Activated naive CD8-positive, alpha-beta T cell treated with anti-CD3 and anti-CD28 coated beads, Interleukin-2, amount 50 U/mL, for 24 hours (primary cell): ENCODE measurements around the gene DMC1.
"Not testable (repeated sequence)": the region's sequence is repeated elsewhere in the genome, so short reads cannot be mapped to it uniquely, and the experiment has no call there.

Source experiments
- ATAC-seq: fragments of 150-1000 bp; cut with Tn5 transposase; one replicate; pipeline ENCODE4 v1.10.0; 2021
- DNase-seq: peaks from one replicate; pipeline ENCODE4 v3.0.0; 2021
- H3K27ac Mint-ChIP-seq: one replicate; pipeline ENCODE4 v1.8.0; 2021; ENCODE audit warnings: mild to moderate bottlenecking, mixed read lengths
- H3K27me3 Mint-ChIP-seq: one replicate; pipeline ENCODE4 v1.8.0; 2021; ENCODE audit warnings: mixed read lengths
- H3K36me3 Mint-ChIP-seq: one replicate; pipeline ENCODE4 v1.8.0; 2021; ENCODE audit warnings: low read depth, mixed read lengths
- H3K4me1 Mint-ChIP-seq: one replicate; pipeline ENCODE4 v1.8.0; 2021; ENCODE audit warnings: mixed read lengths
- H3K4me3 Mint-ChIP-seq: one replicate; pipeline ENCODE4 v1.8.0; 2021; ENCODE audit warnings: mild to moderate bottlenecking, moderate library complexity, mixed read lengths
- H3K9me3 Mint-ChIP-seq: one replicate; pipeline ENCODE4 v1.8.0; 2021; ENCODE audit warnings: mixed read lengths

DMC1 gene, protein sequence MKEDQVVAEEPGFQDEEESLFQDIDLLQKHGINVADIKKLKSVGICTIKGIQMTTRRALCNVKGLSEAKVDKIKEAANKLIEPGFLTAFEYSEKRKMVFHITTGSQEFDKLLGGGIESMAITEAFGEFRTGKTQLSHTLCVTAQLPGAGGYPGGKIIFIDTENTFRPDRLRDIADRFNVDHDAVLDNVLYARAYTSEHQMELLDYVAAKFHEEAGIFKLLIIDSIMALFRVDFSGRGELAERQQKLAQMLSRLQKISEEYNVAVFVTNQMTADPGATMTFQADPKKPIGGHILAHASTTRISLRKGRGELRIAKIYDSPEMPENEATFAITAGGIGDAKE

GRCh38 chr22:38569972-38570778, at the start of gene DMC1:
DMC1 (minus strand) TSS chr22:38570183; CDS start chr22:38568256, 1,927 bp downstream.
- no peaks in the 10 kb centered on the region for H3K27me3 Mint-ChIP-seq
- DNase-seq, result peak; percentile 99

DNA sequence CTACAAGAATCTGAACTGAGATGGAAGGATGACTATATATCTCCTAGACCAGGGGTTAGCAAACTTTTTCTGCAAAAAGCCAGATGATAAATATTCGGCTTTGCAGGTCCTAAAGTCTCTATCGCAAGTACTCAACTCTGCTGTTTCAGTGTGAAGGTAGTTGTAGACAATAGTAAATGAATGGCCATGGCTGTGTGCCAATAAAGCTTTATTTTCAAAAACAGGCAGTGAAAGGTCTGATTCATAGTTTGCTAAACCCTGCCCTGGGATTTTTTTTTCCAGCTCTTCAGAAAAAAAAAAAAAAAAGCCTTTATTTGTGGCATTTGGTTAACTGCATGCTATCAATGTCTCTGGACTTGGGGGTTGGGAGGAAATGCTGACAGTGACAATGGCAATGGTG, 48.7 kb upstream of the DMC1 start:
- Mint-ChIP-seq H3K27me3 (no peaks in the 10 kb centered on the region), H3K4me3 (no peak overlapping the region), H3K36me3 (peaks cover 2% of the 10 kb centered on the region), H3K27ac (no peak overlapping the region), H3K4me1 (no peaks in the 10 kb centered on the region), H3K9me3 (no peaks in the 10 kb centered on the region)
- no peak for DNase-seq
- no peak for ATAC-seq

More at GRCh38 chr22:38569972-38570778, at the start of gene DMC1:
- no peaks in the 10 kb centered on the region for H3K9me3 Mint-ChIP-seq
- peaks cover 21% of the 10 kb centered on the region for H3K4me1 Mint-ChIP-seq
- peak; percentile 89 for ATAC-seq
- H3K27ac Mint-ChIP-seq, result peak within 1 kb of the TSS; percentile 96
- no peaks in the 10 kb centered on the region for H3K36me3 Mint-ChIP-seq
- peak within 1 kb of the TSS; percentile 93 for H3K4me3 Mint-ChIP-seq

GRCh38 chr22:38618258-38618657, 48.3 kb upstream of the DMC1 start:
- Mint-ChIP-seq H3K4me3 (no peak overlapping the region), H3K9me3 (no peaks in the 10 kb centered on the region), H3K27me3 (no peaks in the 10 kb centered on the region), H3K27ac (no peak overlapping the region), H3K4me1 (no peaks in the 10 kb centered on the region), H3K36me3 (peaks cover 2% of the 10 kb centered on the region)
- ATAC-seq, result no peak
- no peak for DNase-seq

DNA sequence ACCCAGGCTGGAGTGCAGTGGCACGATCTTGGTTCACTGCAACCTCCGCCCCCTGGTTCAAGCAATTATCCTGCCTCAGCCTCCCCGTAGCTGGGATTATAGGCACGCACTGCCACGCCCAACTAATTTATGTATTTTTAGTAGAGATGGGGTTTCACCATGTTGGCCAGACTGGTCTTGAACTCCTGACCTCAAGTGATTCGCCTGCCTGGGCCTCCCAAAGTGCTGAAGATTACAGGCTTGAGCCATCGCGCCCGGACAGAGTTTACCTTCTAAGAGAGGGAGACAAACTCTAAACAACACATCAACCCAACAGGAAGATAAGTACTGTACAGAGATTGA, 45.1 kb upstream of the DMC1 start:
- not testable (repeated sequence) for H3K27ac Mint-ChIP-seq, H3K27me3 Mint-ChIP-seq, DNase-seq, ATAC-seq, H3K4me1 Mint-ChIP-seq, H3K9me3 Mint-ChIP-seq, H3K4me3 Mint-ChIP-seq, H3K36me3 Mint-ChIP-seq

DNA sequence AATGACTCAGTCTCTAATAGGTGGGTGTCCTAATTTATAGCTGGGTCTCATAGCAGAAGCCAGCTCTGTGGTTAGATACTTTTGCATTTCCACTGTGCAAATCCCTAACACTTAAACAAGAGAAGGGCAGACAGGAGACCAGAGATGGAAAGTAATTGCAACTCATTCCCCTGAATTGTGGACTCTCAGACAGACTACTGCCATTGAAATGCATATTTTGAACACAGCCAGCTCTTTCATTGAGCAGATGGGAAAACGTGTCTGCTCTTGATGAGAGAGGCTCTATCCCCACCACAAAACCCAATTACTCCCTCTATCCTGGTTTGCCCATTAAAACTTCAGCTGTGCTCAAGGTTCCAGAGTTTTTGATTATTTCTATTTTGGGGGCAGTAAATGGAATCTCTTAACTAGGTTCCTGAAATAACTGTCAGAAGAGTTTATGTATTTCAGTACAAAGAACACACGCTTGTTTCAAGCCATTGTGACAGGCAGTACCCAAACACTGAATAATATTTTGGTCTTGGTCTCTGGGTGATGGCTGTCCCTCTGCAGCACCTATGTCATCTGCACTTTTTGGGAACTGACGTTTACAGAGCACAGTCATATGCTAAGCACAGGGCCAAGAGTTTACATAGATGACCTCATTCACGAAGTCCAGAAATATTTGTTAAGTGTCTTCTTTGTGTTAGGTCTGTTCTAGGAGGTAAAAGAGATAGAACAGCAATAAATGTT, 44.5 kb upstream of the DMC1 start:
- Mint-ChIP-seq H3K4me1 (no peaks in the 10 kb centered on the region), H3K27ac (no peak overlapping the region), H3K27me3 (no peaks in the 10 kb centered on the region), H3K36me3 (peaks cover 2% of the 10 kb centered on the region), H3K4me3 (no peak overlapping the region), H3K9me3 (no peaks in the 10 kb centered on the region)
- ATAC-seq (no peak), DNase-seq (no peak)

- DNase-seq, result no peak
- Mint-ChIP-seq H3K27me3 (no peaks in the 10 kb centered on the region), H3K36me3 (peaks cover 2% of the 10 kb centered on the region), H3K4me3 (no peak overlapping the region), H3K9me3 (no peaks in the 10 kb centered on the region), H3K27ac (no peak overlapping the region), H3K4me1 (no peaks in the 10 kb centered on the region)
- no peak for ATAC-seq
Observed at GRCh38 chr22:38613588-38613987, 43.6 kb upstream of the DMC1 start.

GRCh38 chr22:38612217-38613006, 42.4 kb upstream of the DMC1 start:
- ATAC-seq (no peak), DNase-seq (no peak)
- Mint-ChIP-seq H3K4me3 (no peak overlapping the region), H3K4me1 (no peaks in the 10 kb centered on the region), H3K9me3 (no peaks in the 10 kb centered on the region), H3K27me3 (no peaks in the 10 kb centered on the region), H3K27ac (no peak overlapping the region), H3K36me3 (no peaks in the 10 kb centered on the region)

DNA sequence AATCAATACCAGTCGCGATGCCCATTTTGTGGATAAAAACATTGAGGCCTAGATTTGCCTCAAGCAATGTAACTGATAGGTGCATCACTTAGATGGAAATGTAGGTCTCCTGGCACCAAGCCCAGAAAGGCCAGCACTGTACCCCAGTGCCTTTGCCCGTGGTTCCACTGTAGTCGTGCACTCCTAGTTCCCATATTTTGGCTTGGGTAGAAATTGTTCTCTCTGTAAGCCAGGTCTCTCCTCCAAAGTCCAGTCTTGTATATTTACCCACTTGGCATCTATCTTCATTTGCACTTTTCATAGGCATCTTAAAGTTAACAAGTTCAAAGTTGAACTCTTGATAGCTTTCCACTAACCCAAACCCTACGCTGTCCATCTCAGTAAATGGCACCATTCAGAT, 41.6 kb upstream of the DMC1 start:
- peaks cover 2% of the 10 kb centered on the region for H3K27me3 Mint-ChIP-seq
- no peak overlapping the region for H3K27ac Mint-ChIP-seq
- no peaks in the 10 kb centered on the region for H3K9me3 Mint-ChIP-seq
- H3K4me1 Mint-ChIP-seq, result no peaks in the 10 kb centered on the region
- H3K36me3 Mint-ChIP-seq, result no peaks in the 10 kb centered on the region
- no peak for DNase-seq
- H3K4me3 Mint-ChIP-seq, result no peak overlapping the region
- no peak for ATAC-seq

- DNase-seq (no peak), ATAC-seq (no peak)
- Mint-ChIP-seq H3K9me3 (no peaks in the 10 kb centered on the region), H3K36me3 (no peaks in the 10 kb centered on the region), H3K4me3 (no peak overlapping the region), H3K4me1 (no peaks in the 10 kb centered on the region), H3K27me3 (peaks cover 2% of the 10 kb centered on the region), H3K27ac (no peak overlapping the region)
Observed at GRCh38 chr22:38610234-38610633, 40.3 kb upstream of the DMC1 start.

DNA sequence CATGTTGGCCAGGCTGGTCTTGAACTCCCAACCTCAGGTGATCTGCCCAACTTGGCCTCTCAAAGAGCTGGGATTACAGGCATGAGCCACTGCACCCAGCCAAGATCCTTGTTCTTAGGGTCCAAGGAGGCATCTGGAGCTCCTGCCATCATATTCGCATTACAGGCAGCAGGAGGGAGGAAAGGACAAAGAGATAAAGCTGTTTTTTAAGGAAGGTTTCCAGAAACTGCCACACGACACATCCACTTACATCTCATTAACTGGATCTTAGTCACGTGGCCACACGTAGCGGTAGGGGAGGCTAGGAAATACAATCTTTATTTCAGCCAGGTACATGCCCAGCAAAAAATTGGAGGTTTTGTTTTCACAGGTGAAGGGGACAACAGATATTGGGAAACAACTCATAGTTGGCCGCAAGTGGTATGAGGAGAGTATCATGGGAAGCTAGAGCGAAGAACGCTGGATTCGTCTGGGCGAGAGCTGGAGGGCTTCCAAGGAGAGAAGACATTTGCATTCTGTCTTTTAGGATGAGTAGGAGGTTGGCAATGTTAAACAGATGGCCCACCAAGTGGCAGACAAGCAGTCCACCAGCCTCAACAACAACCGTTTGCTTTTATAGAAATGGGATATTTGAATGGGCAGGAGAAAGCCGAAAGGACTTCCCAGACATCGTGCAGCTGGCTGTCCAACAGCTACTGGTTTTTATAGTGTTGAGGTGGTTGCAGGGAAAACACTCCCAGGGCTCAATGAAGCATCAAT, 39.2 kb upstream of the DMC1 start:
- H3K4me3 Mint-ChIP-seq, result no peak overlapping the region
- peaks cover 2% of the 10 kb centered on the region for H3K27me3 Mint-ChIP-seq
- ATAC-seq, result no peak
- H3K36me3 Mint-ChIP-seq, result no peaks in the 10 kb centered on the region
- DNase-seq, result no peak
- H3K9me3 Mint-ChIP-seq, result no peaks in the 10 kb centered on the region
- no peak overlapping the region for H3K27ac Mint-ChIP-seq
- H3K4me1 Mint-ChIP-seq, result no peaks in the 10 kb centered on the region

DNA sequence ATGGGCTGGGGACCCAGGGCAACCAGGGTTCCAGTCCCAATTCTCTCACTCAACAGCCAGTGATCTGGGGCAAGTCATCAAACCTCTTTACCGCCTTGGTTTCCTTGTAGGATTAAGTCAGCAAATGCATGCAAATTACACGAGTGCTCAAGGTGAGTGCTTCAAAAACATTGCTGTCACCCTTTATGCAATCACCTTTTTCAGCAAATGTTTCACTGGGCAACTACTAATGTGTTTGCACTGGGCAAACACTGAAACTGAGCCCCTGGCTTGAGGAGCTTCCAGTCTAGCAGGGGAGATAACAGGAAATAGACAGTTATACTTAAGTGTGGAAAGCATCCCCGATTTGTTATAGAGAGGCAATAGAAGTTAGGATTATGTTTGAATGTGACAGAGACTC, 37.7 kb upstream of the DMC1 start:
- H3K4me3 Mint-ChIP-seq, result no peak overlapping the region

GRCh38 chr22:38602166-38602565, 32.2 kb upstream of the DMC1 start:
- DNase-seq, result no peak
- ATAC-seq, result no peak
- H3K4me1 Mint-ChIP-seq, result no peaks in the 10 kb centered on the region

More for the DNA sequence above, 37.7 kb upstream of the DMC1 start:
- Mint-ChIP-seq H3K36me3 (no peaks in the 10 kb centered on the region), H3K27ac (no peak overlapping the region), H3K9me3 (no peaks in the 10 kb centered on the region), H3K4me1 (no peaks in the 10 kb centered on the region), H3K27me3 (peaks cover 2% of the 10 kb centered on the region)
- no peak for DNase-seq
- no peak for ATAC-seq

DNA sequence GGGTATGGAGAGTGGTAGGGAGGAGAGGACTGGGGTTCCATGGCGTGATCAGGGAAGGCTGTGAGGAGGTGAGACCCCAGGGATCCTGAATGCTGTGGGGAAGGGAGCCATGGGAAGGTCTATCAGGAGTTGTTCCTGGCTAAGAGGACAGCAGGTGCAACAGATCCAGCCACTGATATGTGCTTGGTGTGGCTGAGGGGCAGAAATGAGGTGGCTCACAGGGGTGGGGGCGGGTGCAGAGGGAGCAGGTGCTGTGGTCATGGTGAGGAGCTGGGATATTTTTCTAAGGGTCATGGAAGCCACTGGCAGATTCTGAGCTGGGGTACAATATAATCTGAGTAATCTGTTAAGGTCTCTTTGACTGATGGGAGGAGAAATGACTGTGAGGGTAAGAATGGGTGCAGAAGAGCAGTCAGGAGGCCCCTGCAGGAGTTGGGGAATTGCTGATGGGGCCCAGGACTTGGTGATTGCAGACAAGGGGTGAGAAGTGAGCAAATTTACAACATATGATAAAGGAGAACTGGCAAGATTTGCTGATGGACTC, 31.3 kb upstream of the DMC1 start:
- Mint-ChIP-seq H3K36me3 (no peaks in the 10 kb centered on the region), H3K27me3 (no peaks in the 10 kb centered on the region), H3K27ac (no peak overlapping the region), H3K4me1 (no peaks in the 10 kb centered on the region), H3K4me3 (no peak overlapping the region), H3K9me3 (no peaks in the 10 kb centered on the region)
- ATAC-seq, result no peak
- no peak for DNase-seq

More at GRCh38 chr22:38602166-38602565, 32.2 kb upstream of the DMC1 start:
- H3K36me3 Mint-ChIP-seq, result no peaks in the 10 kb centered on the region
- H3K9me3 Mint-ChIP-seq, result no peaks in the 10 kb centered on the region
- H3K4me3 Mint-ChIP-seq, result no peak overlapping the region
- no peak overlapping the region for H3K27ac Mint-ChIP-seq
- no peaks in the 10 kb centered on the region for H3K27me3 Mint-ChIP-seq
